Psoas muscle (tissue), 8 donors: ENCODE data around the gene IL10RB. TPM values are rescaled to one million over a fixed set of nuclear protein-coding genes. Genes with fewer than 3 reads are reported as not detected.

Experiments used
- ATAC-seq, 4 donors: fragments of 200-7000 bp; cut with Tn5 transposase; one replicate each; pipeline ENCODE4 v1.9.1; 2020; ENCODE audit warnings: moderate library complexity in 3 of 4, mild to moderate bottlenecking in 2 of 4
- DNase-seq, 2 donors: peaks; one replicate each; pipeline ENCODE4 v3.0.0-alpha.2; 2020
- H3K27ac ChIP-seq: fragments of 200-600 bp; one replicate; pipeline ENCODE4 v1.8.0; 2022
- H3K27me3 ChIP-seq, 3 donors: fragments of 200-600 bp in 1 of 3; one replicate each; pipeline versions ENCODE4 v1.6.1 to v1.8.0; 2013 to 2022; ENCODE audit warnings: low read length in 2 of 3, mild to moderate bottlenecking in 2 of 3, moderate library complexity in 1 of 3; ENCODE audit not compliant: insufficient read depth in 3 of 3
- H3K36me3 ChIP-seq, 2 donors: fragments of 200-600 bp in 1 of 2; one replicate each; pipeline versions ENCODE4 v1.6.1 to v1.8.0; 2013 to 2022; ENCODE audit warnings: low read depth in 1 of 2, mild to moderate bottlenecking in 1 of 2, moderate library complexity in 1 of 2; ENCODE audit not compliant: insufficient read depth in 1 of 2
- H3K4me1 ChIP-seq: fragments of 200-600 bp; one replicate; pipeline ENCODE4 v1.8.0; 2022
- H3K4me3 ChIP-seq: fragments of 200-600 bp; one replicate; pipeline ENCODE4 v1.8.0; 2022; ENCODE audit warnings: mild to moderate bottlenecking
- H3K9me3 ChIP-seq: fragments of 200-600 bp; one replicate; pipeline ENCODE4 v1.8.0; 2022
- WGBS, 3 donors: extraction: QIAGEN DNeasy Blood & Tissue Kit; methylation state at CpG; one replicate each; pipeline versions ENCODE4 v1.1.6 to v1.1.7; 2013; 5-methylcytosine and 5-hydroxymethylcytosine counted together
- intact Hi-C, 2 donors: fragments of 100-400 bp; cut with DNase I; formaldehyde crosslinking; loops; one replicate each; pipeline versions ENCODE4 v1.11.0 to v1.14.2; 2022
- polyA plus RNA-seq, 3 donors: library from polyadenylated mRNA; stranded (reverse); fragments of 200-250 nt; gene quantifications; one replicate each; pipeline ENCODE4 v1.2.3, GENCODE V29; 2013
- total RNA-seq, 4 donors: library from RNA; stranded (reverse); fragmentation: NEBNext Ultra II Directional in 2 of 4; extraction: Animal tissue kit (Norgen Biotek cat#: 25700) in 2 of 4; gene quantifications; one replicate each; pipeline versions ENCODE4 v1.2.1 to v1.2.4, GENCODE V29; 2021 to 2023
- TF ChIP-seq, protein P1 (sequence below): fragments of 200-600 bp; IDR thresholded peaks from one replicate; pipeline ENCODE4 v1.8.0; 2022; ENCODE audit warnings: antibody characterized with exemption
- donor health status: healthy with polysubstance abuse.
- donor health status: DM: no; HTN: no; CAD: no; lungs with moderate emphysema.
- donor health status: Bipolar disorder and iron deficiency.
- donor health status: healthy.
- donor health status: DM: yes; HTN: yes; CAD: no.
- donor health status: DM: no; HTN: no; CAD: no.
- donor health status: DM: no; HTN: no; CAD: no.
- donor health status: DM: yes; HTN: yes; CAD: no.

IL10RB gene
- total and polyA plus RNA-seq, 7 donors = 4.4 to 9.3 (median 7.2) TPM

DNA sequence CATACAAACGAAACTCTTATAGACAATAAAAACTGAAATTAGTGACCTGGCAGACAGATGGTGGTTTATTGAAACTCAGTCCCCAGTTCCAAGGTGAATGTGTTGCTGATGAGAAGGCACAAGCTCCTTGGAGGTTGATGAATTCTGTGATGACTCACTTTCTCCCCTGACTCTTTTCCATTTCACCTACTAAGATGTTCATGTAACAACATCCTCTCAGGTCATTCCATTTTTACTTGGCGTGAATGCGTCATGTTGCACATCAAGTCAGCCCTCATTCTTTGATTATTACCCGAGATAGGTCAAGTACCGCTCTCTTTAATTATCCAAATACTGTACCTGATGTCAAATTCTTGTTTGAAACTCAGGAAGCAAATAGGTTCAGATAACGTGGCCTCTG is 10.1 kb upstream of the IL10RB start:
- ATAC-seq (no peak), DNase-seq (no peak)
- Histone ChIP-seq H3K27ac (no peak overlapping the region), H3K36me3 (peaks cover 2 to 67% of the 10 kb centered on the region in 2 donors), H3K27me3 (no peaks in the 10 kb centered on the region), H3K4me3 (no peak overlapping the region), H3K4me1 (peaks cover 6% of the 10 kb centered on the region), H3K9me3 (no peaks in the 10 kb centered on the region)
- 87 to 92% (median 88%) methylated on average over 6 of the region's 6 CpGs for WGBS, 3 donors
- TF ChIP-seq, protein P1, sequence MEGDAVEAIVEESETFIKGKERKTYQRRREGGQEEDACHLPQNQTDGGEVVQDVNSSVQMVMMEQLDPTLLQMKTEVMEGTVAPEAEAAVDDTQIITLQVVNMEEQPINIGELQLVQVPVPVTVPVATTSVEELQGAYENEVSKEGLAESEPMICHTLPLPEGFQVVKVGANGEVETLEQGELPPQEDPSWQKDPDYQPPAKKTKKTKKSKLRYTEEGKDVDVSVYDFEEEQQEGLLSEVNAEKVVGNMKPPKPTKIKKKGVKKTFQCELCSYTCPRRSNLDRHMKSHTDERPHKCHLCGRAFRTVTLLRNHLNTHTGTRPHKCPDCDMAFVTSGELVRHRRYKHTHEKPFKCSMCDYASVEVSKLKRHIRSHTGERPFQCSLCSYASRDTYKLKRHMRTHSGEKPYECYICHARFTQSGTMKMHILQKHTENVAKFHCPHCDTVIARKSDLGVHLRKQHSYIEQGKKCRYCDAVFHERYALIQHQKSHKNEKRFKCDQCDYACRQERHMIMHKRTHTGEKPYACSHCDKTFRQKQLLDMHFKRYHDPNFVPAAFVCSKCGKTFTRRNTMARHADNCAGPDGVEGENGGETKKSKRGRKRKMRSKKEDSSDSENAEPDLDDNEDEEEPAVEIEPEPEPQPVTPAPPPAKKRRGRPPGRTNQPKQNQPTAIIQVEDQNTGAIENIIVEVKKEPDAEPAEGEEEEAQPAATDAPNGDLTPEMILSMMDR = no peak
- intact Hi-C loops = no loop called here

DNA sequence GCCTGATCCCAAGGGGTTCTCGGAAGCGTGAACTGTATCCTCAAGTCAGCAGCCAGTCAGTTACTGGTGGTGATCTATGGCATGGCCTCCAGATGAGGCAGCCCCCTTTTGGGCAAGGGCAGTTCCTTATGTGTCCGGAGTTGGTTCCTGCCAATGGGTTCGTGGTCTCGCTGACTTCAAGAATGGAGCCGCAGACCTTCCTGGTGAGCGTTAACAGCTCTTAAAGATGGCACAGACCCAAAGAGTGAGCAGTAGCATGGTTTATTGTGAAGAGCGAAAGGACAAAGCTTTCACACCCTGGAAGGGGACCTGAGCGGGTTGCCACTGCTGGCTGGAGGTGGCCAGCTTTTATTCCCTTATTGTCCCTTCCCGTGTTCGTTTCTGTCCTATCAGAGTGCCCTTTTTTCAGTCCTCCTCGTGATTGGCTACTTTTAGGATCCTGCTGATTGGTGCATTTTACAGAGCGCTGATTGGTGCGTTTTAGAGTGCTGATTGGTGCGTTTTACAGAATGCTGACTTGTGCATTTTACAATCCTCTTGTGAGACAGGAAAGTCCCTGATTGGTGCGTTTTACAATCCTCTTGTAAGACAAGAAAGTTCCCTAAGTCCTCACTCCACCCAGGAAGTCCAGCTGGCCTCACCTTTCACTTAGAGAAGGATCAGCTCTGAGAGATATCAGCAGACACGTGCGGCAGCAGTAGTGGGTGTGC is 8.9 kb upstream of the IL10RB start:
- Histone ChIP-seq H3K36me3 (peaks cover 2 to 57% of the 10 kb centered on the region in 2 donors), H3K9me3 (no peaks in the 10 kb centered on the region), H3K27ac (no peak overlapping the region), H3K27me3 (no peaks in the 10 kb centered on the region), H3K4me3 (no peak overlapping the region), H3K4me1 (peaks cover 6% of the 10 kb centered on the region)
- TF ChIP-seq, protein P1 = no peak
- WGBS, 3 donors = 94 to 95% (median 94%) methylated on average over 18 of the region's 18 CpGs
- no peak for ATAC-seq
- DNase-seq = no peak
- intact Hi-C loops = no loop called here

DNA sequence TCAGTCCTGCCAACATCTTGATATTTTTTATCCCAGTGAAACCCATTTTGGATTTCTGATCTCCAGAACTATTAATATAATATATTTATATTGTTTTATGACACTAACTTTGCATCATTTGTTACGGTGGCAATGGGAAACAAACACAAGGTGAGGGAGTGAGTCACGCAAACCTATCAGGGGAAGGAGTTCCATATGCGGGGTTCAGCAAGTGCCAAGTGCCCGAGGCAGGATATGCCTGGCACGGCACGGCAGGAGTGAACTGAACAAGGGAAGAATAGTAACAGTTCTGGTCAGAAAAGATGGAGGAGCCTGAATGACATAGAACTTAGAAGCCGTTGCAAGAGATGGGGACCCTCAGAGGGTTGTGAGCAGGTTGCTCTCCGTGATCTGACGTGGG is 7.7 kb upstream of the IL10RB start:
- WGBS, 3 donors = 95 to 100% (median 97%) methylated on average over 9 of the region's 9 CpGs
- no peak for ATAC-seq
- intact Hi-C loops = no loop called here
- H3K4me1 ChIP-seq = no peaks in the 10 kb centered on the region
- H3K27ac ChIP-seq = no peak overlapping the region
- no peak overlapping the region for H3K4me3 ChIP-seq
- H3K9me3 ChIP-seq = no peaks in the 10 kb centered on the region
- no peak for DNase-seq
- no peaks in the 10 kb centered on the region for H3K27me3 ChIP-seq
- TF ChIP-seq, protein P1 = no peak
- peaks cover 2 to 53% of the 10 kb centered on the region in 2 donors for H3K36me3 ChIP-seq

DNA sequence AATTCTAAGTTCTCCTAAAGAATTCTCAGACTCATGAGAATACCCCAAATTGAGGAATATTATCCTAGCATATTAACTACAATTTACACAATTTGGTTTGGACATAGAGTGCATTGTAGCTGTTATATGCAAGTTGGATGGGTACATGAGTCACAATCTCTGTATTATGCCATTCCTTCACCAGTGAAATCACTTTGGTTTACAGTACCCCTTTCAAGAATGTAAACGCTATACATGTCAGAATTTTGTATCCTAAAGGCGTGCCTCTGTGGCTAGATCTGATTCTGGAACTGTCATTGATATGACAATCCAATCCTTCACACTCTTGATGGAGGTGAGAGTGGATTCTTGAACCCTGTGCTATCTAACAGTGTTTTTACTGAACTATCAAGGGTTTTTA is 6.7 kb upstream of the IL10RB start:
- intact Hi-C loops = no loop called here
- TF ChIP-seq, protein P1 = no peak
- DNase-seq (no peak), ATAC-seq (no peak)
- Histone ChIP-seq H3K27ac (no peak overlapping the region), H3K4me3 (no peak overlapping the region), H3K36me3 (peaks cover 2 to 47% of the 10 kb centered on the region in 2 donors), H3K9me3 (no peaks in the 10 kb centered on the region), H3K4me1 (no peaks in the 10 kb centered on the region), H3K27me3 (no peaks in the 10 kb centered on the region)
- 90 to 94% (median 93%) methylated on average over 2 of the region's 2 CpGs for whole genome bisulfite sequencing, 3 donors

DNA sequence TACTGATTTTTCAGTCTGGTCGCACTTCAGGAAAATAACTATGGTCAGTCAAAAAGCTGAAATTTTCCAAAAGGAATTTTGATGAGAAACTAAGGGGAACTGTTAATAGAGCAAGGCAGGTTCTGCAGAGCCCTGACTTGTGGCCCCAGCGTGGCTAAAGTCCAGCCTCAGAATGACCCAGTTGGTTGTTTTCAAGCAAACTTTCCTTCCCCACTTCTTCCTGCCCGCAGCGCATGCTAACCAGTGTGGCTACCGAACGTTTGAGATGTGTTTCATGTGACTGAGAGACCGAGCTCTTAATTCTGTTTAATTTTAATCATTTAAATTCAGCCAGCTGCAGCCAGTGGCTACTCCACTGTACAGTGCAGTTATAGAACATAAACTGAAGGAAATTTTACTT is 6.2 kb upstream of the IL10RB start:
- Histone ChIP-seq H3K27ac (no peak overlapping the region), H3K4me3 (no peak overlapping the region), H3K27me3 (no peaks in the 10 kb centered on the region), H3K36me3 (peaks cover 2 to 41% of the 10 kb centered on the region in 2 donors), H3K9me3 (no peaks in the 10 kb centered on the region), H3K4me1 (no peaks in the 10 kb centered on the region)
- WGBS, 3 donors = 75 to 78% (median 77%) methylated on average over 7 of the region's 7 CpGs
- ATAC-seq (no peak), DNase-seq (no peak)
- intact Hi-C loops = no loop called here
- TF ChIP-seq, protein P1 = no peak
